ENCODE data around the gene DMKN. TPM values are rescaled to one million over a fixed set of nuclear protein-coding genes. Genes with fewer than 3 reads are reported as not detected.

Gene DMKN
- total RNA-seq, 1 donor from 2014 or later = not detected

- Mint-ChIP-seq H3K27ac (ENCODE audit: unreplicated experiment) (peak overlapping the region; percentile 43), H3K9me3 (no peaks in the 10 kb centered on the region), H3K36me3 (ENCODE audit: low read depth) (no peaks in the 10 kb centered on the region)
Observed at GRCh38 chr19:35498220-35498619, 15.2 kb downstream of the DMKN start.

GRCh38 chr19:35497406-35497805, 16.0 kb downstream of the DMKN start:
- Mint-ChIP-seq H3K27ac (ENCODE audit: unreplicated experiment) (no peak overlapping the region), H3K36me3 (ENCODE audit: low read depth) (no peaks in the 10 kb centered on the region), H3K4me3 (no peak overlapping the region), H3K27me3 (ENCODE audit: low read depth) (peaks cover 28% of the 10 kb centered on the region), H3K9me3 (no peaks in the 10 kb centered on the region), H3K4me1 (no peaks in the 10 kb centered on the region)
- no peak for TF ChIP-seq CTCF (conservative IDR thresholded peaks at IDR 0.05)
- DNase-seq (ENCODE audit: low read depth, low spot score) = no peak

More at GRCh38 chr19:35498220-35498619, 15.2 kb downstream of the DMKN start:
- Mint-ChIP-seq H3K4me1 (no peaks in the 10 kb centered on the region), H3K27me3 (ENCODE audit: low read depth) (peaks cover 28% of the 10 kb centered on the region), H3K4me3 (no peak overlapping the region)
- DNase-seq (ENCODE audit: low read depth, low spot score) = no peak
- no peak for TF ChIP-seq CTCF (conservative IDR thresholded peaks at IDR 0.05)

DNA sequence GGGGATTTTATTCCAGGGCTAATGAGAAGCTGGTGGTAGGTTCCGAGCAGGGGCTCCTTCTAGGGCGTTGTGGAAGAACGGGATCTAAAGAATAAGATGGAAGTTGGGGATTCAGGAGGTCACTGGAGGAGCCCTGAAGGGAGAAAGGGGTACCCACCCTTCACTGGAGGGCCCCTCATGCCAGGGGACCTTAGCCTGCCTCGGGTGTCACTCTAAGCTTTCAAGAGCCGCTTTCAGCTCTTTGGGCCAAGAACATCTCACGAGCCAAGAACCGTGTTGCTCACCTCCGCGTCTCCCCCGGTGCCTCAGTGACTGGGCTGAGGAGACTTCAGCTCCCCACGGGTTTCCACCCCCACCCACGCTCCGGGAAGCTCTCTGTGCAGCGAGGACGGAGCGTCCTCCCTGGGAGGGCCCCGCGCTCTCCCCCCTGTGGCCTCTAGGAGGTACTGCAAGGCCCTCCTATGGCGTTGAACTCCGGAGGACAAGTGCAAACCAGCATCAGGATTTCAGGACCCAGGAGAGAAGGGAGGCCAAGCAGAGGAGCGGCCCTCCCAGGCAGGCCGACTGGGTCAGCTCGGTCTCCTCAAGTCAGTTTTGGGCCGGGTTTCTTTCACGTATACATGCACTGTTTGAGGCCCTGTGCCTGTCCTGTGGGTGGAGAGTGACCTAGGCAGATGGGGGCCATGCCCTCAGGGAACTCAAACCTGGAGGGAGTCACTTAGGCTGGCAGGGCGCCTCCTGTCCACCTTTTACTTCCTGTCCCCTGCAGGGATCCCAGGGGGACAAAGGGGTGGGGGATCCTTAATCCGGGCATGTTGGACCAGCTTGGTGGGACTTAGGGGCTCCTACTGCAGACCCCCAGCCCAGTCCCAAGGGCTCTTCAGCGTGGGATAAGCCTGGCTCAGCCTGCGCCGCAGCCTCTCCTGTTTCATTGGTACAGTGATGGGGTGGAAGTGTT, 18.1 kb downstream of the DMKN start:
- H3K27ac Mint-ChIP-seq (ENCODE audit: unreplicated experiment) = no peak overlapping the region
- H3K9me3 Mint-ChIP-seq = no peaks in the 10 kb centered on the region
- DNase-seq (ENCODE audit: low read depth, low spot score) = peak; percentile 60
- peaks cover 41% of the 10 kb centered on the region for H3K27me3 Mint-ChIP-seq (ENCODE audit: low read depth)
- H3K4me3 Mint-ChIP-seq = no peak overlapping the region
- TF ChIP-seq CTCF (conservative IDR thresholded peaks at IDR 0.05) = peak; percentile 94
- no peaks in the 10 kb centered on the region for H3K36me3 Mint-ChIP-seq (ENCODE audit: low read depth)
- no peaks in the 10 kb centered on the region for H3K4me1 Mint-ChIP-seq

DNA sequence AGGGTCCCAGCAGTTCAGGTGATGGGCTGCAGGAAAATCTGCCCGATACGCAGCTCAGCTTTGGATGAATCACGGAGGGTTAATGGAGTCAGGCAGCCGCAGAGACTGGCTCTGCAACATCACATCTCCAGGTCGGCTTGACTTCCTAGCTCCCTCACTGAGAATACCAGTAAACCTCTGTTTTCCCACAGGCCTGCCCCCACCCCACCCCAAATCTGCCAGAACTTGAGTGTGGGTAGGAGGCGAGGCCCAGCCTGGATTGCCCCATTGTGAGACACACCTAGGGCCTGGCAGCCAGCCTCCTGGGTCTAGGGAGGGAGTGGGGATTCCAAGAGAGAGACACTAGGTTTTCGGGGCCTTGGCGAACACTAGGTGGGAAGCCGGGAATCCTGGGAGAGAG, 19.5 kb downstream of the DMKN start:
- Mint-ChIP-seq H3K4me1 (no peaks in the 10 kb centered on the region), H3K27me3 (ENCODE audit: low read depth) (peaks cover 53% of the 10 kb centered on the region), H3K27ac (ENCODE audit: unreplicated experiment) (no peak overlapping the region), H3K9me3 (no peaks in the 10 kb centered on the region), H3K36me3 (ENCODE audit: low read depth) (no peaks in the 10 kb centered on the region), H3K4me3 (no peak overlapping the region)
- no peak for DNase-seq (ENCODE audit: low read depth, low spot score)
- no peak for TF ChIP-seq CTCF (conservative IDR thresholded peaks at IDR 0.05)

- H3K36me3 Mint-ChIP-seq (ENCODE audit: low read depth) = no peaks in the 10 kb centered on the region
- no peaks in the 10 kb centered on the region for H3K9me3 Mint-ChIP-seq
- TF ChIP-seq CTCF (conservative IDR thresholded peaks at IDR 0.05) = no peak
- no peak overlapping the region for H3K27ac Mint-ChIP-seq (ENCODE audit: unreplicated experiment)
- H3K4me1 Mint-ChIP-seq = no peaks in the 10 kb centered on the region
- no peak for DNase-seq (ENCODE audit: low read depth, low spot score)
- H3K4me3 Mint-ChIP-seq = no peak overlapping the region
- peaks cover 67% of the 10 kb centered on the region for H3K27me3 Mint-ChIP-seq (ENCODE audit: low read depth)
Observed at GRCh38 chr19:35491836-35492360, 21.6 kb downstream of the DMKN start.
